ENCODE measurements around the gene EDN2.

GRCh38 chr1:41435570-41436178 is 48.8 kb downstream of the EDN2 start:
- TF ChIP-seq CTCF (conservative IDR thresholded peaks at IDR 0.05; ENCODE audit: low read length) (no peak), EZH2phosphoT487 (IDR thresholded peaks at IDR 0.05; ENCODE audit: borderline replicate concordance) (no peak)
